ENCODE data around the gene PRKACG. TPM values are rescaled to one million over a fixed set of nuclear protein-coding genes. Genes with fewer than 3 reads are reported as not detected.

Gene PRKACG
- total and polyA plus RNA-seq, 8 donors: not detected

GRCh38 chr9:69045821-69046220 lies 31.9 kb upstream of the PRKACG start:
- TF ChIP-seq, protein P1, sequence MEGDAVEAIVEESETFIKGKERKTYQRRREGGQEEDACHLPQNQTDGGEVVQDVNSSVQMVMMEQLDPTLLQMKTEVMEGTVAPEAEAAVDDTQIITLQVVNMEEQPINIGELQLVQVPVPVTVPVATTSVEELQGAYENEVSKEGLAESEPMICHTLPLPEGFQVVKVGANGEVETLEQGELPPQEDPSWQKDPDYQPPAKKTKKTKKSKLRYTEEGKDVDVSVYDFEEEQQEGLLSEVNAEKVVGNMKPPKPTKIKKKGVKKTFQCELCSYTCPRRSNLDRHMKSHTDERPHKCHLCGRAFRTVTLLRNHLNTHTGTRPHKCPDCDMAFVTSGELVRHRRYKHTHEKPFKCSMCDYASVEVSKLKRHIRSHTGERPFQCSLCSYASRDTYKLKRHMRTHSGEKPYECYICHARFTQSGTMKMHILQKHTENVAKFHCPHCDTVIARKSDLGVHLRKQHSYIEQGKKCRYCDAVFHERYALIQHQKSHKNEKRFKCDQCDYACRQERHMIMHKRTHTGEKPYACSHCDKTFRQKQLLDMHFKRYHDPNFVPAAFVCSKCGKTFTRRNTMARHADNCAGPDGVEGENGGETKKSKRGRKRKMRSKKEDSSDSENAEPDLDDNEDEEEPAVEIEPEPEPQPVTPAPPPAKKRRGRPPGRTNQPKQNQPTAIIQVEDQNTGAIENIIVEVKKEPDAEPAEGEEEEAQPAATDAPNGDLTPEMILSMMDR (IDR thresholded peaks at IDR 0.05): no peak
- H3K4me3 ChIP-seq: no peak overlapping the region
- no peak overlapping the region for H3K27ac ChIP-seq
- no peaks in the 10 kb centered on the region for H3K9me3 ChIP-seq
- H3K36me3 ChIP-seq: peaks cover 0 to 10% (median 0%) of the 10 kb centered on the region in 3 donors
- FAIRE-seq (no peak), DNase-seq (no peak), ATAC-seq (no peak)
- H3K4me1 ChIP-seq: no peaks in the 10 kb centered on the region
- H3K27me3 ChIP-seq: no peaks in the 10 kb centered on the region
- WGBS, 2 donors: 76 to 81% methylated on average over 4 of the region's 4 CpGs
- intact Hi-C loops (cut with DNase I): no loop called here

DNA sequence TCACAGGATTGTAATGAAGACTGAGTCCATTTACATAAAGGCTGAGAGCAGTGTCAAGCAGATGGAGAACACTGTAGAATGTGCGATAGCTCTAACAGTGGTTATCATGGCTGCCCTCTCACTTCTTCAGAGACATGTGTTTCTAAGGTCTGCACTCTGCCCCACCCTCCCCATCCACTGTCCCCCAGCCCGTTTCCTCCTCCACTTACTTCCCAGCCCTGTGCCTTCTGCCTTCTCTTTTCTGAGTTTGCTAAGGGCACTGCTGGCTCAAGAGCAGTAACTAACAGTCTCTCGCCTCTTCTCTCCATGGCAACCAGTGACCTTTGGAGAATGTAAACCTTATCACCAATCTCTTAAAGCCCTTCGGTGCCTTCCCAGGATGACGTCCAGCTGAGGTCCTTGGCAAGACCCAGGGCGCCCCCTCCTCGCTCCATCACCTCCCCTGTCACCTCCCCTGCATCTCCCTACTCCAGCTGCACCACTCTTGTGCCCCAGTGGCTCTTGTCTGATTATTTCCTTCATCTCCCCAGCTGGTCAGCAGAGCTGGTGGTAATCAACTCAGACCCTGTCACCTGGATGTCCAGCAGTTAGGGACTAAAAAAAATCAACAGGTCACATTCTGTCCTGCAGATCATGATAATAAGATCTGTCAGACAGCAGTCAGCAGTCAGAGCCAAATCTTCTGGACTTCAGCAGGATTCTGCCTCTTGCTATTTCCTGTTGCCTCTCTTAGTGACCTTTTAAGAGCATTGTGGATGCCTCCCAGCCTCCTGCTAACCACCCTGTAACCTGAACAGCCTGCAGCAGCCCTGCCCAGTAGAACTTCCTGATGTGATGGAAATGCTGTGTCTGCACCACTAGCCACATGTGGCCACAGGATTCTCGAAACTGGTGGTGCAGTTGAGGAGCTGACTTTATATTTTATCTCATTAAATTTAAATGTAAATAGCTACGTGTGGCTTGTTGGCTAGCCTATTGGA lies 30.6 kb upstream of the PRKACG start:
- intact Hi-C loops (cut with DNase I): no loop called here

DNA sequence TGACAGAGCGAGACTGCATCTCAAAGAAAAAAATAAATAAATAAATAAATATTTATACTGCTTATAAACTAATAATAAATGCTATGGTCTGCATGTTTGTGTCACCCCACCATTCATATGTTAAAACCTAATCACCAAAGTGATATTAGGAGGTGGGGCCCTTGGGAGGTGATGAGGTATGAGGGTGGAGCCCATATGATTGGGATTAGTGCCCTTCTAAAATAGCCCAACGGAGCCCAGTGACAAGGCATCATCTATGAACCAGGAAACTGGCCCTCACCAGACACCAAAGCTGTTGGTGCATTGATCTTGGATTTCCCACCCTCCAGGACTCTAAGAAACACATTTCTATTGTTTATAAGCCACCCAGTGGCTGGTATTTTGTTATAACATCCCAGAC lies 26.7 kb upstream of the PRKACG start:
- FAIRE-seq (no peak), DNase-seq (no peak), ATAC-seq (no peak)
- Histone ChIP-seq H3K9me3 (no peaks in the 10 kb centered on the region), H3K4me1 (no peaks in the 10 kb centered on the region), H3K27me3 (no peaks in the 10 kb centered on the region), H3K4me3 (no peak overlapping the region), H3K36me3 (no peaks in the 10 kb centered on the region), H3K27ac (no peak overlapping the region)
- TF ChIP-seq, protein P1 (IDR thresholded peaks at IDR 0.05): no peak
- WGBS, 2 donors: 97 to 100% methylated on average over 2 of the region's 2 CpGs
- intact Hi-C loops (cut with DNase I): no loop called here

More for the DNA sequence above, 30.6 kb upstream of the PRKACG start:
- H3K27ac ChIP-seq: no peak overlapping the region
- TF ChIP-seq, protein P1 (IDR thresholded peaks at IDR 0.05): no peak
- peaks cover 0 to 10% (median 0%) of the 10 kb centered on the region in 3 donors for H3K36me3 ChIP-seq
- peak in 2 of 4 donors; percentile 53 to 54 for ATAC-seq
- no peaks in the 10 kb centered on the region for H3K27me3 ChIP-seq
- 57 to 59% methylated on average over 9 of the region's 9 CpGs for WGBS, 2 donors
- H3K4me1 ChIP-seq: no peaks in the 10 kb centered on the region
- no peak for DNase-seq
- no peaks in the 10 kb centered on the region for H3K9me3 ChIP-seq
- FAIRE-seq: no peak
- no peak overlapping the region for H3K4me3 ChIP-seq

DNA sequence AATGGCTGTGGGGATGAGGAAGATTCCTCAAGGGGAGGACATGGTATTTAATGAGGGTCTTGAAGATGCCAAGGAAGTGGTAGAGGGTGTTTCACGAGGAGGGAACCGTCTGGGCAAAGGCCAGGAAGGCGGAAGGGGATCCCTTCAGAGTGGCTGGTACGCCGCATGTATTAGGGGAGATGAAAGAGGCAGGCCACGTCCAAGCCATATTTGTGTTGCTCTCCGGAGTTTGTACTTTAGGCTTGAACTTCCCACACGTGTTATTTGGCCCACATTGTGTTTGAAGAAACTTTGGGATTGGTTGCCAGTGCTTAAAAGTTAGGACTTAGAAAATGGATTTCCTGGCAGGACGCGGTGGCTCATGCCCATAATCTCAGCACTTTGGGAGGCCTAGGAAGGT lies 22.9 kb upstream of the PRKACG start:
- peak overlapping the region; percentile 47 to 77 (median 70) for H3K4me3 ChIP-seq
- WGBS, 2 donors: 42 to 52% methylated on average over 10 of the region's 10 CpGs
- DNase-seq (no peak), FAIRE-seq (no peak), ATAC-seq (no peak)
- H3K36me3 ChIP-seq: no peaks in the 10 kb centered on the region
- no peaks in the 10 kb centered on the region for H3K27me3 ChIP-seq
- TF ChIP-seq, protein P1 (IDR thresholded peaks at IDR 0.05): no peak
- peak overlapping the region in 3 of 4 donors; percentile 77 to 81 (median 79) for H3K27ac ChIP-seq
- intact Hi-C loops (cut with DNase I): no loop called here
- peaks cover 0 to 3% (median 0%) of the 10 kb centered on the region in 3 donors for H3K4me1 ChIP-seq
- H3K9me3 ChIP-seq: no peaks in the 10 kb centered on the region

GRCh38 chr9:69036309-69036708 lies 22.4 kb upstream of the PRKACG start:
- no peaks in the 10 kb centered on the region for H3K9me3 ChIP-seq

More at GRCh38 chr9:69036309-69036708, 22.4 kb upstream of the PRKACG start:
- TF ChIP-seq, protein P1 (IDR thresholded peaks at IDR 0.05): no peak
- H3K36me3 ChIP-seq: no peaks in the 10 kb centered on the region
- peak overlapping the region; percentile 66 to 81 (median 78) for H3K27ac ChIP-seq
- FAIRE-seq (no peak), DNase-seq (peak in 3 of 6 donors; percentile 25 to 36 (median 32)), ATAC-seq (peak; percentile 41 to 65 (median 56))
- WGBS, 2 donors: 1 to 2% methylated on average over 14 of the region's 14 CpGs
- intact Hi-C loops (cut with DNase I): no loop called here
- peak overlapping the region; percentile 47 to 77 (median 70) for H3K4me3 ChIP-seq
- H3K4me1 ChIP-seq: peaks cover 0 to 3% (median 0%) of the 10 kb centered on the region in 3 donors
- H3K27me3 ChIP-seq: no peaks in the 10 kb centered on the region
